HCT116 (cell line): ENCODE results near the gene GABRB3. TPM values are rescaled to one million over a fixed set of nuclear protein-coding genes. Genes with fewer than 3 reads are reported as not detected.

Source experiments
- ATAC-seq: fragments of 200-7000 bp; cut with Tn5 transposase; 2 replicates; pipeline ENCODE4 v1.9.1; 2020; ENCODE audit warnings: mild to moderate bottlenecking, moderate library complexity
- BruUV-seq: library from RNA; stranded (reverse); fragments of 400-500 nt; replicated peaks from 2 replicates; lab custom pipeline; 2021; lab: Mats Ljungman, UMichigan
- CTCF ChIA-PET: fragments of 300-600 bp; sonication (Branson Sonifier 250); formaldehyde crosslinking; loops from one replicate; lab custom pipeline; 2021; ENCODE audit warnings: antibody characterized with exemption; lab: Charles Lee
- POLR2A ChIA-PET: fragments of 300-600, 350-600 bp; sonication (Branson Sonifier 250); formaldehyde crosslinking; loops from one replicate; lab custom pipeline; 2021; ENCODE audit warnings: antibody characterized with exemption; lab: Charles Lee
- RAD21 ChIA-PET, 2 experiments: fragments of 300-600 bp; sonication (Branson Sonifier 250); formaldehyde crosslinking; loops; one replicate each; lab custom pipeline; 2023; ENCODE audit warnings: low total read pairs in 2 of 2; ENCODE audit not compliant: uncharacterized antibody in 2 of 2, unreplicated experiment in 2 of 2, low non-redundant PET in 1 of 2; lab: Charles Lee
- DNase-seq: peaks from one replicate; pipeline ENCODE4 v3.0.0-alpha.2; 2010; ENCODE audit warnings: low read depth, low spot score
- H2AFZ ChIP-seq: fragments of 200-600 bp; shearing (Covaris generic), sonication (generic); 2 replicates; pipeline ENCODE4 v1.6.1; 2017; ENCODE audit warnings: low read depth, mixed run types, mixed read lengths, antibody characterized with exemption, low read length; ENCODE audit not compliant: poor library complexity, severe bottlenecking
- H3K27ac ChIP-seq: 2 replicates; pipeline ENCODE4 v1.5.1; 2012; ENCODE audit warnings: low read depth, low read length
- H3K27me3 ChIP-seq: fragments of 200-600 bp; sonication (generic); 2 replicates; pipeline ENCODE4 v1.6.1; 2016; ENCODE audit warnings: mixed run types, low read length, mixed read lengths; ENCODE audit not compliant: insufficient read depth
- H3K36me3 ChIP-seq, 2 experiments: fragments of 200-500 bp in 1 of 2; fragments of 200-600 bp in 1 of 2; sonication (Bioruptor generic) in 1 of 2; sonication (generic) in 1 of 2; 2 replicates each; pipeline versions ENCODE4 v1.5.1 to v1.6.1; 2014 to 2016; ENCODE audit warnings: low read length in 2 of 2, inconsistent platforms in 1 of 2, mixed read lengths in 1 of 2, mixed run types in 1 of 2; ENCODE audit not compliant: insufficient read depth in 2 of 2, control insufficient read depth in 1 of 2
- H3K4me1 ChIP-seq, 2 experiments: fragments of 200-600 bp in 1 of 2; sonication (generic) in 1 of 2; 2 replicates each; pipeline versions ENCODE4 v1.5.1 to v1.6.1; 2012 to 2017; ENCODE audit warnings: low read length in 2 of 2, inconsistent platforms in 1 of 2, mild to moderate bottlenecking in 1 of 2, mixed read lengths in 1 of 2, mixed run types in 1 of 2, moderate library complexity in 1 of 2; ENCODE audit not compliant: insufficient read depth in 2 of 2, control insufficient read depth in 1 of 2
- H3K4me2 ChIP-seq: fragments of 200-600 bp; sonication (generic); 2 replicates; pipeline ENCODE4 v1.6.1; 2017; ENCODE audit warnings: mixed run types, low read length, mixed read lengths
- H3K4me3 ChIP-seq, 2 experiments: fragments of 200-600 bp in 1 of 2; sonication (generic) in 1 of 2; replicated peaks in 1 of 2; 2 replicates each; pipeline ENCODE4 v1.5.1; 2011 to 2016; ENCODE audit warnings: low read length in 2 of 2, control low read depth in 1 of 2, low read depth in 1 of 2, mild to moderate bottlenecking in 1 of 2, mixed read lengths in 1 of 2, mixed run types in 1 of 2
- H3K79me2 ChIP-seq: fragments of 200-600 bp; sonication (generic); 2 replicates; pipeline ENCODE4 v1.6.1; 2017; ENCODE audit warnings: mild to moderate bottlenecking, mixed run types, low read length, moderate library complexity, mixed read lengths; ENCODE audit not compliant: insufficient read depth
- H3K9ac ChIP-seq: fragments of 200-600 bp; sonication (generic); 2 replicates; pipeline ENCODE4 v1.6.1; 2016; ENCODE audit warnings: low read length, mixed read lengths
- H3K9me2 ChIP-seq: fragments of 200-600 bp; sonication (generic), shearing (Covaris generic); 2 replicates; pipeline ENCODE4 v1.6.1; 2017; ENCODE audit warnings: mixed run types, mild to moderate bottlenecking, moderate library complexity; ENCODE audit not compliant: insufficient read depth
- H3K9me3 ChIP-seq, 2 experiments: fragments of 200-500 bp in 1 of 2; fragments of 200-600 bp in 1 of 2; sonication (Bioruptor generic) in 1 of 2; sonication (generic) in 1 of 2; 2 replicates each; pipeline ENCODE4 v1.6.1; 2014 to 2017; ENCODE audit warnings: low read length in 2 of 2, mixed read lengths in 2 of 2, inconsistent platforms in 1 of 2, low read depth in 1 of 2, mild to moderate bottlenecking in 1 of 2, mixed run types in 1 of 2, moderate library complexity in 1 of 2; ENCODE audit not compliant: control insufficient read depth in 1 of 2, insufficient read depth in 1 of 2
- H4K20me1 ChIP-seq: fragments of 200-600 bp; sonication (generic), shearing (Covaris generic); 2 replicates; pipeline ENCODE4 v1.6.1; 2017; ENCODE audit warnings: mixed run types, mild to moderate bottlenecking, moderate library complexity; ENCODE audit not compliant: insufficient read depth
- CEBPB ChIP-seq: IDR thresholded peaks from 2 replicates; pipeline ENCODE4 v1.6.1; 2012; ENCODE audit warnings: low read depth
- ELF1 ChIP-seq: IDR thresholded peaks from 2 replicates; pipeline ENCODE4 v1.6.1; 2012; ENCODE audit warnings: low read depth, borderline replicate concordance
- EZH2 ChIP-seq: fragments of 200-600 bp; sonication (generic); IDR thresholded peaks from 2 replicates; pipeline ENCODE4 v1.6.1; 2017; ENCODE audit warnings: antibody characterized with exemption, mixed run types
- EZH2phosphoT487 ChIP-seq: fragments of 200-600 bp; IDR thresholded peaks from 2 replicates; pipeline ENCODE4 v1.6.1; 2018; ENCODE audit warnings: antibody characterized with exemption, borderline replicate concordance
- FOSL1 ChIP-seq: IDR thresholded peaks from 2 replicates; pipeline ENCODE4 v1.6.1; 2012; ENCODE audit warnings: low read depth
- JUND ChIP-seq: IDR thresholded peaks from 2 replicates; pipeline ENCODE4 v1.6.1; 2012
- POLR2AphosphoS5 ChIP-seq: IDR thresholded peaks from 2 replicates; pipeline ENCODE4 v1.6.1; 2011; ENCODE audit warnings: mild to moderate bottlenecking, low read depth, low read length, moderate library complexity
- SIN3A ChIP-seq: IDR thresholded peaks from 2 replicates; pipeline ENCODE4 v1.6.1; 2012; ENCODE audit warnings: low read depth
- SP1 ChIP-seq: IDR thresholded peaks from 2 replicates; pipeline ENCODE4 v1.6.1; 2012; ENCODE audit warnings: low read depth
- SRF ChIP-seq: IDR thresholded peaks from 2 replicates; pipeline ENCODE4 v1.6.1; 2012; ENCODE audit warnings: low read depth
- TCF7L2 ChIP-seq: IDR thresholded peaks from 2 replicates; pipeline ENCODE4 v1.7.0; 2011; ENCODE audit warnings: borderline replicate concordance, inconsistent platforms; ENCODE audit not compliant: insufficient read depth, insufficient read length; ENCODE audit errors: extremely low read depth
- YY1 ChIP-seq: IDR thresholded peaks from 2 replicates; pipeline ENCODE4 v1.6.1; 2011; ENCODE audit warnings: low read length, low read depth, moderate library complexity, mild to moderate bottlenecking; ENCODE audit not compliant: insufficient replicate concordance; ENCODE audit errors: extremely low read depth
- ZFX ChIP-seq: fragments of 450-650 bp; IDR thresholded peaks from 2 replicates; pipeline ENCODE4 v1.6.1; 2017
- ZNF274 ChIP-seq: fragments of 200-500 bp; sonication (Bioruptor generic); IDR thresholded peaks from 2 replicates; pipeline ENCODE4 v1.6.1; 2014; ENCODE audit warnings: mild to moderate bottlenecking, low read depth, low read length, inconsistent platforms
- intact Hi-C: fragments of 100-400 bp; cut with micrococcal nuclease; formaldehyde crosslinking; loops from 2 replicates; pipeline ENCODE4 v1.10.0; 2022
- total RNA-seq: library from RNA; stranded (reverse); gene quantifications from one replicate; pipeline ENCODE4 v1.2.1, GENCODE V29; 2021; ENCODE audit not compliant: unreplicated experiment
- TF ChIP-seq, protein P1 (sequence below): IDR thresholded peaks from 2 replicates; pipeline ENCODE4 v1.6.1; 2012; ENCODE audit warnings: low read depth
- TF ChIP-seq, protein P2 (sequence below), 3 experiments: fragments of 200-600 bp in 1 of 3; sonication (generic) in 1 of 3; IDR thresholded peaks in 2 of 3; conservative IDR thresholded peaks in 1 of 3; 2 replicates each; pipeline ENCODE4 v1.5.1; 2012 to 2017; ENCODE audit warnings: low read depth in 2 of 3, low read length in 2 of 3, antibody characterized with exemption in 1 of 3, borderline replicate concordance in 1 of 3, control low read depth in 1 of 3, mild to moderate bottlenecking in 1 of 3, mixed read lengths in 1 of 3, mixed run types in 1 of 3, moderate library complexity in 1 of 3; ENCODE audit not compliant: insufficient read depth in 1 of 3
- TF ChIP-seq, protein P3 (sequence below): IDR thresholded peaks from 2 replicates; pipeline ENCODE4 v1.6.1; 2012
- TF ChIP-seq, protein P4 (sequence below): IDR thresholded peaks from 2 replicates; pipeline ENCODE4 v1.6.1; 2011; ENCODE audit warnings: mild to moderate bottlenecking, low read length, moderate library complexity; ENCODE audit not compliant: insufficient replicate concordance; ENCODE audit errors: extremely low read depth
- TF ChIP-seq, protein P5 (sequence below): IDR thresholded peaks from 2 replicates; pipeline ENCODE4 v1.6.1; 2012

Gene GABRB3
- total RNA-seq, 1 experiment from 2014 or later, result 0.52 TPM

DNA sequence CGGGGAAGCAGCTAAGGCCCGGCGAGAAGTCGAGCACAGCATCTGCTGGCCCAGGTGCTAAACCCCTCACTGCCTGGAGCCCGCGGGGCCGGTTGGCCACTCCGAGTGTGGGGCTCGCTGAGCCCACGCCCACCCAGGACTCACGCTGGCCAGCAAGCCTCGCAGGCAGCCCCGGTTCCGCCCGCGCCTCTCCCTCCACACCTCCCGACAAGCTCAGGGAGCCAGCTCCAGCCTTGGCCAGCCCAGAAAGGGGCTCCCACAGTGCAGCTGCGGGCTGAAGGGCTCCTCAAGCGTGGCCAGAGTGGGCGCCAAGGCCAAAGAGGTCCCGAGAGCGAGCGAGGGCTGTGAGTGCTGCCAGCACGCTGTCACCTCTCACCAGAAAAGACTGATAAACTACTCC, 8.9 kb upstream of the GABRB3 start:
- ATAC-seq, result no peak

More for the DNA sequence above, 8.9 kb upstream of the GABRB3 start:
- H3K4me2 ChIP-seq, result no peak overlapping the region
- no peaks in the 10 kb centered on the region for H3K4me1 ChIP-seq
- TF ChIP-seq, protein P1, sequence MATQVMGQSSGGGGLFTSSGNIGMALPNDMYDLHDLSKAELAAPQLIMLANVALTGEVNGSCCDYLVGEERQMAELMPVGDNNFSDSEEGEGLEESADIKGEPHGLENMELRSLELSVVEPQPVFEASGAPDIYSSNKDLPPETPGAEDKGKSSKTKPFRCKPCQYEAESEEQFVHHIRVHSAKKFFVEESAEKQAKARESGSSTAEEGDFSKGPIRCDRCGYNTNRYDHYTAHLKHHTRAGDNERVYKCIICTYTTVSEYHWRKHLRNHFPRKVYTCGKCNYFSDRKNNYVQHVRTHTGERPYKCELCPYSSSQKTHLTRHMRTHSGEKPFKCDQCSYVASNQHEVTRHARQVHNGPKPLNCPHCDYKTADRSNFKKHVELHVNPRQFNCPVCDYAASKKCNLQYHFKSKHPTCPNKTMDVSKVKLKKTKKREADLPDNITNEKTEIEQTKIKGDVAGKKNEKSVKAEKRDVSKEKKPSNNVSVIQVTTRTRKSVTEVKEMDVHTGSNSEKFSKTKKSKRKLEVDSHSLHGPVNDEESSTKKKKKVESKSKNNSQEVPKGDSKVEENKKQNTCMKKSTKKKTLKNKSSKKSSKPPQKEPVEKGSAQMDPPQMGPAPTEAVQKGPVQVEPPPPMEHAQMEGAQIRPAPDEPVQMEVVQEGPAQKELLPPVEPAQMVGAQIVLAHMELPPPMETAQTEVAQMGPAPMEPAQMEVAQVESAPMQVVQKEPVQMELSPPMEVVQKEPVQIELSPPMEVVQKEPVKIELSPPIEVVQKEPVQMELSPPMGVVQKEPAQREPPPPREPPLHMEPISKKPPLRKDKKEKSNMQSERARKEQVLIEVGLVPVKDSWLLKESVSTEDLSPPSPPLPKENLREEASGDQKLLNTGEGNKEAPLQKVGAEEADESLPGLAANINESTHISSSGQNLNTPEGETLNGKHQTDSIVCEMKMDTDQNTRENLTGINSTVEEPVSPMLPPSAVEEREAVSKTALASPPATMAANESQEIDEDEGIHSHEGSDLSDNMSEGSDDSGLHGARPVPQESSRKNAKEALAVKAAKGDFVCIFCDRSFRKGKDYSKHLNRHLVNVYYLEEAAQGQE, result no peak
- TF ChIP-seq ELF1 (no peak), YY1 (no peak), SP1 (no peak), ZFX (no peak), EZH2 (no peak), POLR2AphosphoS5 (no peak), JUND (no peak), EZH2phosphoT487 (no peak), ZNF274 (no peak), FOSL1 (no peak), SRF (no peak), CEBPB (no peak), TCF7L2 (no peak), SIN3A (no peak)
- TF ChIP-seq, protein P2, sequence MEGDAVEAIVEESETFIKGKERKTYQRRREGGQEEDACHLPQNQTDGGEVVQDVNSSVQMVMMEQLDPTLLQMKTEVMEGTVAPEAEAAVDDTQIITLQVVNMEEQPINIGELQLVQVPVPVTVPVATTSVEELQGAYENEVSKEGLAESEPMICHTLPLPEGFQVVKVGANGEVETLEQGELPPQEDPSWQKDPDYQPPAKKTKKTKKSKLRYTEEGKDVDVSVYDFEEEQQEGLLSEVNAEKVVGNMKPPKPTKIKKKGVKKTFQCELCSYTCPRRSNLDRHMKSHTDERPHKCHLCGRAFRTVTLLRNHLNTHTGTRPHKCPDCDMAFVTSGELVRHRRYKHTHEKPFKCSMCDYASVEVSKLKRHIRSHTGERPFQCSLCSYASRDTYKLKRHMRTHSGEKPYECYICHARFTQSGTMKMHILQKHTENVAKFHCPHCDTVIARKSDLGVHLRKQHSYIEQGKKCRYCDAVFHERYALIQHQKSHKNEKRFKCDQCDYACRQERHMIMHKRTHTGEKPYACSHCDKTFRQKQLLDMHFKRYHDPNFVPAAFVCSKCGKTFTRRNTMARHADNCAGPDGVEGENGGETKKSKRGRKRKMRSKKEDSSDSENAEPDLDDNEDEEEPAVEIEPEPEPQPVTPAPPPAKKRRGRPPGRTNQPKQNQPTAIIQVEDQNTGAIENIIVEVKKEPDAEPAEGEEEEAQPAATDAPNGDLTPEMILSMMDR (IDR thresholded peaks at IDR 0.05 in 2 of 3, conservative IDR thresholded peaks at IDR 0.05 in 1 of 3; ENCODE audit: borderline replicate concordance in 1 of 3, insufficient read depth in 1 of 3, low read depth in 2 of 3, low read length in 2 of 3), result no peak
- TF ChIP-seq, protein P3, sequence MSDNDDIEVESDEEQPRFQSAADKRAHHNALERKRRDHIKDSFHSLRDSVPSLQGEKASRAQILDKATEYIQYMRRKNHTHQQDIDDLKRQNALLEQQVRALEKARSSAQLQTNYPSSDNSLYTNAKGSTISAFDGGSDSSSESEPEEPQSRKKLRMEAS, result no peak
- TF ChIP-seq, protein P4, sequence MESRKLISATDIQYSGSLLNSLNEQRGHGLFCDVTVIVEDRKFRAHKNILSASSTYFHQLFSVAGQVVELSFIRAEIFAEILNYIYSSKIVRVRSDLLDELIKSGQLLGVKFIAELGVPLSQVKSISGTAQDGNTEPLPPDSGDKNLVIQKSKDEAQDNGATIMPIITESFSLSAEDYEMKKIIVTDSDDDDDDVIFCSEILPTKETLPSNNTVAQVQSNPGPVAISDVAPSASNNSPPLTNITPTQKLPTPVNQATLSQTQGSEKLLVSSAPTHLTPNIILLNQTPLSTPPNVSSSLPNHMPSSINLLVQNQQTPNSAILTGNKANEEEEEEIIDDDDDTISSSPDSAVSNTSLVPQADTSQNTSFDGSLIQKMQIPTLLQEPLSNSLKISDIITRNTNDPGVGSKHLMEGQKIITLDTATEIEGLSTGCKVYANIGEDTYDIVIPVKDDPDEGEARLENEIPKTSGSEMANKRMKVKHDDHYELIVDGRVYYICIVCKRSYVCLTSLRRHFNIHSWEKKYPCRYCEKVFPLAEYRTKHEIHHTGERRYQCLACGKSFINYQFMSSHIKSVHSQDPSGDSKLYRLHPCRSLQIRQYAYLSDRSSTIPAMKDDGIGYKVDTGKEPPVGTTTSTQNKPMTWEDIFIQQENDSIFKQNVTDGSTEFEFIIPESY, result no peak
- TF ChIP-seq, protein P5, sequence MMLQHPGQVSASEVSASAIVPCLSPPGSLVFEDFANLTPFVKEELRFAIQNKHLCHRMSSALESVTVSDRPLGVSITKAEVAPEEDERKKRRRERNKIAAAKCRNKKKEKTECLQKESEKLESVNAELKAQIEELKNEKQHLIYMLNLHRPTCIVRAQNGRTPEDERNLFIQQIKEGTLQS, result no peak
- RAD21 ChIA-PET, result no interaction called here
- POLR2A ChIA-PET, result no interaction called here
- no peak overlapping the region for H3K4me3 ChIP-seq
- H3K27ac ChIP-seq, result no peak overlapping the region
- intact Hi-C loops, result no loop called here
- H3K27me3 ChIP-seq, result no peaks in the 10 kb centered on the region
- BruUV-seq, result no TSS peak
- no peak overlapping the region for H2AFZ ChIP-seq
- no peaks in the 10 kb centered on the region for H3K9me2 ChIP-seq
- no peak overlapping the region for H3K9ac ChIP-seq
- CTCF ChIA-PET, result no interaction called here
- no peaks in the 10 kb centered on the region for H3K36me3 ChIP-seq
- H3K79me2 ChIP-seq, result no peaks in the 10 kb centered on the region
- peaks cover 7 to 23% of the 10 kb centered on the region in 2 experiments; a peak in 2 of 4 replicates for H3K9me3 ChIP-seq
- no peaks in the 10 kb centered on the region for H4K20me1 ChIP-seq
- DNase-seq, result no peak
